ENCODE measurements around the gene ABCC3.

ABCC3 gene

DNA sequence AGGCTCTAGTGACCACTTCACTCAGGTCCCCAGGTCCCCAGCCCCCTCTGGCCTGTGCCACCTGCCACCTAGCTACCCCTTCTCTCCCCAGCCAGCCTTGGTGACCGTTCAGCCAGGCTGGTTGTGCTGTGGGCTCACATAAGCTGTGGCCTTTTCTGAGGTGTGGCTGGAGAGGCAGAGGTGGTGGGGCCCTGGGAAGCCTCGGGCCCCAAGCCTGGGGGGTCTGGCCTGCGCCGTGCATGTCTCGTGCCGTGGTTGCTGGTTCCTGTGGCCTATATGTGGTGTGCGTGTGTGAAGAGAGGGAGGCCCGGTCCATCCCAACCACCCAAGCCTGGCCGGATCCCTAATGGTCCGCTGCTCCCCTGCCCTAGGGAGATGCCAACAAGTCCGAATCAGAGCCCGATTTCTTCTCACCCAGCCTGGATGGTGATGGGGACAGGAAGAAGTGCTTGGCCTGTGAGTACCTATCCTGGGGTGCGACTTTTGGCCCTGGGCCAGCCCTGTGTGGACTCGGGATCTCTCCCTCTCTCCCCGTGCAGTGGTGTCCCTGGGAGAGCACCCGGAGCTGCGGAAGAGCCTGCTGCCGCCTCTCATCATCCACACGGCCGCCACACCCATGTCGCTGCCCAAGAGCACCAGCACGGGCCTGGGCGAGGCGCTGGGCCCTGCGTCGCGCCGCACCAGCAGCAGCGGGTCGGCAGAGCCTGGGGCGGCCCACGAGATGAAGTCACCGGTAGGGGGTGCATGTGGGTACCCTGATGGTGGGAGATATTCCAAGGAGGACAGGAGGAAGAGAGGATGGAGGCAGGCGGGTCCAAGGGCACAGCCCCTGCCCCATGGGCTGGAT is 38.3 kb upstream of the ABCC3 start:
- TF ChIP-seq, protein P1, sequence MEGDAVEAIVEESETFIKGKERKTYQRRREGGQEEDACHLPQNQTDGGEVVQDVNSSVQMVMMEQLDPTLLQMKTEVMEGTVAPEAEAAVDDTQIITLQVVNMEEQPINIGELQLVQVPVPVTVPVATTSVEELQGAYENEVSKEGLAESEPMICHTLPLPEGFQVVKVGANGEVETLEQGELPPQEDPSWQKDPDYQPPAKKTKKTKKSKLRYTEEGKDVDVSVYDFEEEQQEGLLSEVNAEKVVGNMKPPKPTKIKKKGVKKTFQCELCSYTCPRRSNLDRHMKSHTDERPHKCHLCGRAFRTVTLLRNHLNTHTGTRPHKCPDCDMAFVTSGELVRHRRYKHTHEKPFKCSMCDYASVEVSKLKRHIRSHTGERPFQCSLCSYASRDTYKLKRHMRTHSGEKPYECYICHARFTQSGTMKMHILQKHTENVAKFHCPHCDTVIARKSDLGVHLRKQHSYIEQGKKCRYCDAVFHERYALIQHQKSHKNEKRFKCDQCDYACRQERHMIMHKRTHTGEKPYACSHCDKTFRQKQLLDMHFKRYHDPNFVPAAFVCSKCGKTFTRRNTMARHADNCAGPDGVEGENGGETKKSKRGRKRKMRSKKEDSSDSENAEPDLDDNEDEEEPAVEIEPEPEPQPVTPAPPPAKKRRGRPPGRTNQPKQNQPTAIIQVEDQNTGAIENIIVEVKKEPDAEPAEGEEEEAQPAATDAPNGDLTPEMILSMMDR (IDR thresholded peaks at IDR 0.05; ENCODE audit: extremely low read depth, missing control alignments) = no peak
- DNase-seq (ENCODE audit: low spot score) = peak; percentile 53

GRCh38 chr17:50598487-50598886 is 36.2 kb upstream of the ABCC3 start:
- no peak for DNase-seq (ENCODE audit: low spot score)

GRCh38 chr17:50599606-50600005 is 35.1 kb upstream of the ABCC3 start:
- DNase-seq (ENCODE audit: low spot score) = no peak
- TF ChIP-seq, protein P1 (IDR thresholded peaks at IDR 0.05; ENCODE audit: extremely low read depth, missing control alignments) = no peak

More at GRCh38 chr17:50598487-50598886, 36.2 kb upstream of the ABCC3 start:
- TF ChIP-seq, protein P1 (IDR thresholded peaks at IDR 0.05; ENCODE audit: extremely low read depth, missing control alignments) = no peak

DNA sequence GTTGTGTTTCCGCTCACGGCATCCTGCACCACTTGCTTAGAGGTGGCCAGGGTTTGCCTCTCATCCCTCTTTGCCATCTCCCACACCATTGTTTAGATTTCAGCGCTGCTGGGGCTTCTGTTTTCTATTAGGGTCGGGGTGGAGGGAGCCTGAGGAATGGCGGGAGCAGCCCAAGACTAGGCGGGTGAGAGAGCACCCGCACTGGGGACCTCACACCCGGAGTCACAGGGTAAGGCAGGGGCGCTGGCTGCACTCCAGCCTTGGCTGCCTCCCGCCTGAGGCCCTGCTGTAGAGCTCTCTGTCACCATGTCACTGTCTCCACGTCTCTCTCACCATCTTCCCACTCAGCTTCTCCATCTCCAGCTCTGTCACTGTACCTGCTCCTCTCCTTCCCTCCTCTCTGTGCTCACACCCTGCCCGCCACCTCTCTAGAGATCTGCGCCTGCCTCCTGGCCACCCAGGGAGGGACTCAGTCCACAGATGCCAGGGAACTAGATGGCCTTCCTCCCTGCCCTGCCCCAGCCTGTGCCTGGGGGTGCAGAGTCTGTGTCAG is 32.8 kb upstream of the ABCC3 start:
- TF ChIP-seq, protein P1 (IDR thresholded peaks at IDR 0.05; ENCODE audit: extremely low read depth, missing control alignments) = no peak
- DNase-seq (ENCODE audit: low spot score) = no peak

GRCh38 chr17:50602836-50603235 is 31.8 kb upstream of the ABCC3 start:
- TF ChIP-seq, protein P1 (IDR thresholded peaks at IDR 0.05; ENCODE audit: extremely low read depth, missing control alignments) = no peak
- DNase-seq (ENCODE audit: low spot score) = no peak

GRCh38 chr17:50603340-50603739 is 31.3 kb upstream of the ABCC3 start:
- TF ChIP-seq, protein P1 (IDR thresholded peaks at IDR 0.05; ENCODE audit: extremely low read depth, missing control alignments) = no peak
- no peak for DNase-seq (ENCODE audit: low spot score)

- TF ChIP-seq, protein P1 (IDR thresholded peaks at IDR 0.05; ENCODE audit: extremely low read depth, missing control alignments) = no peak
- DNase-seq (ENCODE audit: low spot score) = no peak
Measured at GRCh38 chr17:50604513-50604912, 30.2 kb upstream of the ABCC3 start.
